ENCODE measurements around the gene P3H2. TPM values are rescaled to one million over a fixed set of nuclear protein-coding genes. Genes with fewer than 3 reads are reported as not detected.

The P3H2 gene
- total RNA-seq, 4 donors from 2014 or later = 0.85 to 6.8 (median 4.8) TPM

DNA sequence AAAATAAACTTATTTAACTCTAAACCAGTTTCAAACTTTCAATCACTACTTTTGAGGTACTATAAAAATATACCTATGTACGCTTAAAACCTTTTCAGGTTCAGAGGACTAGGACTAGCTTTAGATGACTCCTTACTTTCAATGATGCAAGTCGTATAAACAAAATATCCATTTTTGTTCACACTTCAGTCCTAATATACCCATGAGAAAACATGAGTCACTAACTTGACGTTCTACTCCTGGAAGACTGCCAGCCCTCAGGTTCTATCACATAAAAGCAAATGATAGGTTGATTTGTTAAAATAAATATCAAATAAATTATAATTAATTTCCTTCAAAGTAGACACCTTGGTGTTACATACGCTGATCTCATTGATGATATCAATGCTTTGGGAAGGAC, 10.6 kb upstream of the P3H2 start:
- TF ChIP-seq, protein P1, sequence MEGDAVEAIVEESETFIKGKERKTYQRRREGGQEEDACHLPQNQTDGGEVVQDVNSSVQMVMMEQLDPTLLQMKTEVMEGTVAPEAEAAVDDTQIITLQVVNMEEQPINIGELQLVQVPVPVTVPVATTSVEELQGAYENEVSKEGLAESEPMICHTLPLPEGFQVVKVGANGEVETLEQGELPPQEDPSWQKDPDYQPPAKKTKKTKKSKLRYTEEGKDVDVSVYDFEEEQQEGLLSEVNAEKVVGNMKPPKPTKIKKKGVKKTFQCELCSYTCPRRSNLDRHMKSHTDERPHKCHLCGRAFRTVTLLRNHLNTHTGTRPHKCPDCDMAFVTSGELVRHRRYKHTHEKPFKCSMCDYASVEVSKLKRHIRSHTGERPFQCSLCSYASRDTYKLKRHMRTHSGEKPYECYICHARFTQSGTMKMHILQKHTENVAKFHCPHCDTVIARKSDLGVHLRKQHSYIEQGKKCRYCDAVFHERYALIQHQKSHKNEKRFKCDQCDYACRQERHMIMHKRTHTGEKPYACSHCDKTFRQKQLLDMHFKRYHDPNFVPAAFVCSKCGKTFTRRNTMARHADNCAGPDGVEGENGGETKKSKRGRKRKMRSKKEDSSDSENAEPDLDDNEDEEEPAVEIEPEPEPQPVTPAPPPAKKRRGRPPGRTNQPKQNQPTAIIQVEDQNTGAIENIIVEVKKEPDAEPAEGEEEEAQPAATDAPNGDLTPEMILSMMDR (IDR thresholded peaks at IDR 0.05; ENCODE audit: low read depth) = no peak

- TF ChIP-seq, protein P1 (IDR thresholded peaks at IDR 0.05; ENCODE audit: low read depth) = no peak
These were observed 10.0 kb upstream of the P3H2 start for GRCh38 chr3:190130696-190131095.

DNA sequence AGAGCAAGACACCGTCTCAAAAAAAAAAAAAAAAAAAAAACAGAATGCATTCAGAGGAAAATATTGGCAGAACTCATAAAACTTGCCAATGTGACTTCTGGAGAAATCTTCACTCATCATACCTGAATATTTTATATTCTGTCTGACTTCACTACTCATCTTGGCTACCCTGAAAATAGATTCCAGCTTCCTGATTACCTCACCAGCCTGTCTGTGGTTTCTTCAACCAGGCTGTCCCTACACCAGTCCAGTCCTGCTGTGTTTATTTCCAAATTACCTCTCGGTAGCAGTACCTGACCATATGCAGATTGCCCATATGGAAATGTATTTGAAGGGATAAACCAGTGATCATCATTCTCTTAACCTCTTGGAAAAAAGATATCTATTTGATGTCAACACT, 9.3 kb upstream of the P3H2 start:
- TF ChIP-seq, protein P1 (IDR thresholded peaks at IDR 0.05; ENCODE audit: low read depth) = no peak

DNA sequence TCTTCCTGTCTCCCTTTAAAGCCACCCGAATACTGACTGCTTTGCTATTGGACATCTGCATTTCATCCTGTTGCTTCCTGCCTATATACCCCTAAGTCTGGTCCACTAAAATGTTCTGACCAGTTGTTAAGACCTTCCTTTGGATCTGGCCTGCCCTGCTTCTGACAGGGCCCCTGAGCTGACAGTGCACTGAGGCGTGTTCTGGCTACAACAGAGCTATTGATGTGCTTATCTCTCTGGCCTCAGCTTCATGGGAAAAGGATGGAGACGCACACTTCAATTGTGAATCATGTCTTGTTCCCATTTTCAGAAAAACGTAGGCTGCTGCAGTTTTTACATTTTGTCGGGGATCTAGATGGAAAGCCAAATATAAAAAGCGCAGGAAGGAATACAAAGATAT, 7.1 kb upstream of the P3H2 start:
- TF ChIP-seq, protein P1 (IDR thresholded peaks at IDR 0.05; ENCODE audit: low read depth) = no peak

DNA sequence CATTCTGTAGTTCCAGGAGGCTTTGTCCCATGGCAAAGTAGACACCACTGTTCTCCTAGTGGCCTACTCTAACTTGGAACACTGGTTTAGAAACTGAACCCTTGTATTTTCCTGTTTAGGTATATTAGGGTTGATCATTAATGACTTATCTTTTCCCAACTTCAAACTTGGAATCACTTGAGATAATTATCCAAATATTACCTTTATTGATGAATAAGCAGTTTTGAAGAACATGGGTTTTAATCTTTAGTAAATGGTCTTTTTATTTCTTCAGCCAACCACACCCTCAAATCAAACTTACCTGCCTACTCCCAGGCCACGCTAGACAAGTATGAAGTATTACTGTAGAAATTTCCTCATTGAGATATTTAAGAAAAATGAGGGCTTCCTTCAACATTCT, 6.5 kb upstream of the P3H2 start:
- TF ChIP-seq, protein P1 (IDR thresholded peaks at IDR 0.05; ENCODE audit: low read depth) = no peak

DNA sequence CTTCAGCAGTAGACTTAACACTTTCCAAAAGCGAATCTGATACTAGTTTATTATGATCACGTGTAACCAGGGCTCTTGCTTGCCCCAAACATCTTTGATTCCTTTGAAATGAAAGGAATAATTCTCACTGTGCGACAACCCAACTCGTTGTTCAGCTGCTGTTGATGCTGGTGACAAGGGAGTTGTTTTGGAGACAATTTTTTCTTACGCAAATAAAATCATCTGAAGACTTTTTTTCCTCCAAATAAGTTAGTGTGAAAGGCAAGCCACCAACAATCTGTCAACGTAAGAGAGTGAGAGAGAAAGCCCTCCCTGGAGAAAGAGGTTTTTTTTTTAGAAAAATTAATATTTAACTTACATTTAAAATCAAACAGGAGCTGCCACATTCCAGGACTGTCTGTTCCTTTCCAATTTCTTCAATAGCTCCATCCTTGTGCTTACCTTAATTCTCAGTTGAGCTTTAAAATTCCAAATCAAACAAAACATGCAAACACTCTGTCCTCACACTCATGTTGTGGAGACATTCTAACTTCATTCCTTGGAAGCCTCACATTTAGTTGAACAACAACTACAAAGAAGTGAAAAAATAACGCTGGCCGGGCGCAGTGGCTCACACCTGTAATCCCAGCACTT, 4.9 kb upstream of the P3H2 start:
- TF ChIP-seq, protein P1 (IDR thresholded peaks at IDR 0.05; ENCODE audit: low read depth) = no peak

- TF ChIP-seq, protein P1 (IDR thresholded peaks at IDR 0.05; ENCODE audit: low read depth) = no peak
These were observed 3.4 kb upstream of the P3H2 start for GRCh38 chr3:190124067-190124466.

Data from subcutaneous adipose tissue (tissue), 4 donors.